HEK293 (cell line): ENCODE measurements around the gene MLEC.

ENCODE experiments used
- EGR2 ChIP-seq: fragments of 450-650 bp; formaldehyde crosslinking; IDR thresholded peaks from 2 replicates; pipeline ENCODE4 v1.5.1; 2016; ENCODE audit warnings: low read depth, missing biosample characterization, missing genetic modification characterization
- ELK4 ChIP-seq: IDR thresholded peaks from 2 replicates; pipeline ENCODE4 v1.6.1; 2011; ENCODE audit warnings: mild to moderate bottlenecking, low read depth, low read length, borderline replicate concordance
- KLF8 ChIP-seq: fragments of 450-650 bp; formaldehyde crosslinking; IDR thresholded peaks from 2 replicates; pipeline ENCODE4 v1.5.1; 2016; ENCODE audit warnings: missing biosample characterization, missing genetic modification characterization
- YY2 ChIP-seq: fragments of 450-650 bp; formaldehyde crosslinking; IDR thresholded peaks from 2 replicates; pipeline ENCODE4 v1.5.1; 2016; ENCODE audit warnings: missing biosample characterization, missing genetic modification characterization
- ZBTB7A ChIP-seq: fragments of 450-650 bp; formaldehyde crosslinking; IDR thresholded peaks from 2 replicates; pipeline ENCODE4 v1.5.1; 2016; ENCODE audit warnings: low read depth, missing biosample characterization, missing genetic modification characterization
- ZBTB8A ChIP-seq: fragments of 450-650 bp; formaldehyde crosslinking; IDR thresholded peaks from 2 replicates; pipeline ENCODE4 v1.5.1; 2016; ENCODE audit warnings: missing biosample characterization, missing genetic modification characterization
- ZFHX2 ChIP-seq: fragments of 450-650 bp; formaldehyde crosslinking; conservative IDR thresholded peaks from 2 replicates; pipeline ENCODE4 v1.5.1; 2016; ENCODE audit warnings: missing biosample characterization, missing genetic modification characterization
- ZNF112 ChIP-seq: fragments of 450-650 bp; formaldehyde crosslinking; IDR thresholded peaks from 2 replicates; pipeline ENCODE4 v1.5.0; 2017; ENCODE audit warnings: missing biosample characterization, missing genetic modification characterization
- ZNF133 ChIP-seq: fragments of 450-650 bp; formaldehyde crosslinking; IDR thresholded peaks from 2 replicates; pipeline ENCODE4 v1.5.1; 2016; ENCODE audit warnings: missing biosample characterization, missing genetic modification characterization
- ZNF169 ChIP-seq: fragments of 450-650 bp; formaldehyde crosslinking; IDR thresholded peaks from 2 replicates; pipeline ENCODE4 v1.5.1; 2016; ENCODE audit warnings: missing biosample characterization, missing genetic modification characterization
- ZNF214 ChIP-seq: fragments of 450-650 bp; formaldehyde crosslinking; IDR thresholded peaks from 2 replicates; pipeline ENCODE4 v1.5.1; 2017; ENCODE audit warnings: missing biosample characterization, mild to moderate bottlenecking, missing genetic modification characterization, borderline replicate concordance
- ZNF274 ChIP-seq, 2 experiments: fragments of 200-500 bp in 1 of 2; fragments of 450-650 bp in 1 of 2; sonication (Bioruptor generic) in 1 of 2; formaldehyde crosslinking in 1 of 2; IDR thresholded peaks; 2 replicates each; pipeline versions ENCODE4 v1.5.1 to v1.6.1; 2014 to 2016; ENCODE audit warnings: borderline replicate concordance in 1 of 2, inconsistent platforms in 1 of 2, low read length in 1 of 2, missing biosample characterization in 1 of 2, missing genetic modification characterization in 1 of 2
- ZNF530 ChIP-seq: fragments of 450-650 bp; formaldehyde crosslinking; IDR thresholded peaks from 2 replicates; pipeline ENCODE4 v1.5.1; 2016; ENCODE audit warnings: low read depth, missing biosample characterization, missing genetic modification characterization
- ZNF596 ChIP-seq: fragments of 450-650 bp; IDR thresholded peaks from 2 replicates; pipeline ENCODE4 v1.5.0; 2018; ENCODE audit warnings: missing biosample characterization, mild to moderate bottlenecking, missing genetic modification characterization, moderate library complexity
- ZNF624 ChIP-seq: fragments of 450-650 bp; formaldehyde crosslinking; IDR thresholded peaks from 2 replicates; pipeline ENCODE4 v1.5.1; 2017; ENCODE audit warnings: missing biosample characterization, missing genetic modification characterization
- ZNF626 ChIP-seq: fragments of 450-650 bp; sonication (Bioruptor Pico); formaldehyde crosslinking; IDR thresholded peaks from 2 replicates; pipeline ENCODE4 v1.5.1; 2018; ENCODE audit warnings: missing biosample characterization, missing genetic modification characterization, inconsistent platforms
- ZNF660 ChIP-seq: fragments of 450-650 bp; IDR thresholded peaks from 2 replicates; pipeline ENCODE4 v1.5.1; 2018; ENCODE audit warnings: missing biosample characterization, mild to moderate bottlenecking, missing genetic modification characterization
- ZNF707 ChIP-seq: fragments of 450-650 bp; formaldehyde crosslinking; IDR thresholded peaks from 2 replicates; pipeline ENCODE4 v1.5.1; 2016; ENCODE audit warnings: missing biosample characterization, missing genetic modification characterization
- ZNF777 ChIP-seq: fragments of 450-650 bp; formaldehyde crosslinking; IDR thresholded peaks from 2 replicates; pipeline ENCODE4 v1.5.1; 2017; ENCODE audit warnings: missing biosample characterization, missing genetic modification characterization, borderline replicate concordance
- ZNF830 ChIP-seq: fragments of 450-650 bp; IDR thresholded peaks from 2 replicates; pipeline ENCODE4 v1.5.0; 2018; ENCODE audit warnings: missing biosample characterization, missing genetic modification characterization, low read depth, mild to moderate bottlenecking, moderate library complexity
- ZSCAN30 ChIP-seq: fragments of 450-650 bp; IDR thresholded peaks from 2 replicates; pipeline ENCODE4 v1.5.1; 2018; ENCODE audit warnings: missing biosample characterization, mild to moderate bottlenecking, missing genetic modification characterization, moderate library complexity
- TF ChIP-seq, protein P1 (sequence below): fragments of 450-650 bp; formaldehyde crosslinking; IDR thresholded peaks from 2 replicates; pipeline ENCODE4 v1.5.0; 2017; ENCODE audit warnings: missing biosample characterization, missing genetic modification characterization, borderline replicate concordance
- TF ChIP-seq, protein P2 (sequence below): fragments of 450-650 bp; formaldehyde crosslinking; IDR thresholded peaks from 2 replicates; pipeline ENCODE4; 2016; ENCODE audit warnings: missing biosample characterization, missing genetic modification characterization
- TF ChIP-seq, protein P3 (sequence below): fragments of 450-650 bp; formaldehyde crosslinking; IDR thresholded peaks from 2 replicates; pipeline ENCODE4 v1.5.1; 2017; ENCODE audit warnings: missing biosample characterization, missing genetic modification characterization
- TF ChIP-seq, protein P4 (sequence below): fragments of 450-650 bp; formaldehyde crosslinking; IDR thresholded peaks from 2 replicates; pipeline ENCODE4 v1.5.1; 2016; ENCODE audit warnings: missing biosample characterization, missing genetic modification characterization
- TF ChIP-seq, protein P5 (sequence below): fragments of 450-650 bp; formaldehyde crosslinking; IDR thresholded peaks from 2 replicates; pipeline ENCODE4 v1.5.1; 2016; ENCODE audit warnings: missing biosample characterization, missing genetic modification characterization

MLEC gene

DNA sequence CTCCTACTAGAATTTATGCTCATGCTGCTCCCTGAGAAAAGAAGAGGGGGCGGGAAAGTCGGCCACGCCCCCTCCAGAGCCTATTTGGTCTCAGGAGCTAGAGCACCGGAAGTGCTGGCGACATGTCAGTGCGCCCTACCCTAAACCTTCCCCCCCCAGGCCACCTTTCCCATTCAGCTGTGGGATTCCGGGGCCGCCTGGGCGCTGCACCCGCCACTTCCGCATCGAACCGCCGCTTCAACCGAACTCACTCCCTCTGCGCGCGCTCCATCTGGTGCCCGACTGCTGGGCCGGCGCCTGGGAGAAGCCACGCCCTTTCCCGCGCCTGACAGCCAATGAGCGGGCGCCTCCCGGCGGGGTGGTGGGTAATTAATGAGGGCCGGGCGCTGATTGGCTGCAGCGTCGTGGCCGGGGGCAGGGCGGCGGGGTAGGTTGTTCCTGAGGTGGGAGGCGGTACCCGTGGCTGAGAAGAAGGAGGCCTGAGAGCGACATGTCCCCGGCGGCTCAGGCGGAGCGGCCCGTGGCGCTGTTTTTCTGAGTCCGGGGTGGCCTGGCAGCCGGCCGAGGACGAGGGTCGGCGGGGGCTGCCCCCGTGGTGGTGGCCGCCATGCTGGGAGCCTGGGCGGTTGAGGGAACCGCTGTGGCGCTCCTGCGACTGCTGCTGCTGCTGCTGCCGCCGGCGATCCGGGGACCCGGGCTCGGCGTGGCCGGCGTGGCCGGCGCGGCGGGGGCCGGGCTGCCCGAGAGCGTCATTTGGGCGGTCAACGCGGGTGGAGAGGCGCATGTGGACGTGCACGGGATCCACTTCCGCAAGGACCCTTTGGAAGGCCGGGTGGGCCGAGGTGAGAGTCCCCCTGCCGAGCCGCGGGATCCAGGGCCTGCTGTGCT lies at the start of gene MLEC (continued):
- peak; percentile 55; the same call in 1 of the 2 replicates for TF ChIP-seq ZNF596 (tag by site-specific recombination)
- 0 out of 2 replicates have a peak, but pooled peaks have one; percentile 29 for TF ChIP-seq ZNF624 (tag by site-specific recombination)
- TF ChIP-seq ZBTB8A (tag by site-specific recombination) = peak; percentile 63
- peak; percentile 54; the same call in 1 of the 2 replicates for TF ChIP-seq ZNF707
- TF ChIP-seq ZNF133 = no peak
- TF ChIP-seq, protein P1, sequence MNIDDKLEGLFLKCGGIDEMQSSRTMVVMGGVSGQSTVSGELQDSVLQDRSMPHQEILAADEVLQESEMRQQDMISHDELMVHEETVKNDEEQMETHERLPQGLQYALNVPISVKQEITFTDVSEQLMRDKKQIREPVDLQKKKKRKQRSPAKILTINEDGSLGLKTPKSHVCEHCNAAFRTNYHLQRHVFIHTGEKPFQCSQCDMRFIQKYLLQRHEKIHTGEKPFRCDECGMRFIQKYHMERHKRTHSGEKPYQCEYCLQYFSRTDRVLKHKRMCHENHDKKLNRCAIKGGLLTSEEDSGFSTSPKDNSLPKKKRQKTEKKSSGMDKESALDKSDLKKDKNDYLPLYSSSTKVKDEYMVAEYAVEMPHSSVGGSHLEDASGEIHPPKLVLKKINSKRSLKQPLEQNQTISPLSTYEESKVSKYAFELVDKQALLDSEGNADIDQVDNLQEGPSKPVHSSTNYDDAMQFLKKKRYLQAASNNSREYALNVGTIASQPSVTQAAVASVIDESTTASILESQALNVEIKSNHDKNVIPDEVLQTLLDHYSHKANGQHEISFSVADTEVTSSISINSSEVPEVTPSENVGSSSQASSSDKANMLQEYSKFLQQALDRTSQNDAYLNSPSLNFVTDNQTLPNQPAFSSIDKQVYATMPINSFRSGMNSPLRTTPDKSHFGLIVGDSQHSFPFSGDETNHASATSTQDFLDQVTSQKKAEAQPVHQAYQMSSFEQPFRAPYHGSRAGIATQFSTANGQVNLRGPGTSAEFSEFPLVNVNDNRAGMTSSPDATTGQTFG (tag by site-specific recombination) = no peak
- no peak for TF ChIP-seq ZNF112
- TF ChIP-seq, protein P2, sequence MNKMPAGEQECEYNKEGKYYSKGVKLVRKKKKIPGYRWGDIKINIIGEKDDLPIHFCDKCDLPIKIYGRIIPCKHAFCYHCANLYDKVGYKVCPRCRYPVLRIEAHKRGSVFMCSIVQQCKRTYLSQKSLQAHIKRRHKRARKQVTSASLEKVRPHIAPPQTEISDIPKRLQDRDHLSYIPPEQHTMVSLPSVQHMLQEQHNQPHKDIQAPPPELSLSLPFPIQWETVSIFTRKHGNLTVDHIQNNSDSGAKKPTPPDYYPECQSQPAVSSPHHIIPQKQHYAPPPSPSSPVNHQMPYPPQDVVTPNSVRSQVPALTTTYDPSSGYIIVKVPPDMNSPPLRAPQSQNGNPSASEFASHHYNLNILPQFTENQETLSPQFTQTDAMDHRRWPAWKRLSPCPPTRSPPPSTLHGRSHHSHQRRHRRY (tag by site-specific recombination) = no peak
- TF ChIP-seq ZNF777 = no peak
- TF ChIP-seq, protein P3, sequence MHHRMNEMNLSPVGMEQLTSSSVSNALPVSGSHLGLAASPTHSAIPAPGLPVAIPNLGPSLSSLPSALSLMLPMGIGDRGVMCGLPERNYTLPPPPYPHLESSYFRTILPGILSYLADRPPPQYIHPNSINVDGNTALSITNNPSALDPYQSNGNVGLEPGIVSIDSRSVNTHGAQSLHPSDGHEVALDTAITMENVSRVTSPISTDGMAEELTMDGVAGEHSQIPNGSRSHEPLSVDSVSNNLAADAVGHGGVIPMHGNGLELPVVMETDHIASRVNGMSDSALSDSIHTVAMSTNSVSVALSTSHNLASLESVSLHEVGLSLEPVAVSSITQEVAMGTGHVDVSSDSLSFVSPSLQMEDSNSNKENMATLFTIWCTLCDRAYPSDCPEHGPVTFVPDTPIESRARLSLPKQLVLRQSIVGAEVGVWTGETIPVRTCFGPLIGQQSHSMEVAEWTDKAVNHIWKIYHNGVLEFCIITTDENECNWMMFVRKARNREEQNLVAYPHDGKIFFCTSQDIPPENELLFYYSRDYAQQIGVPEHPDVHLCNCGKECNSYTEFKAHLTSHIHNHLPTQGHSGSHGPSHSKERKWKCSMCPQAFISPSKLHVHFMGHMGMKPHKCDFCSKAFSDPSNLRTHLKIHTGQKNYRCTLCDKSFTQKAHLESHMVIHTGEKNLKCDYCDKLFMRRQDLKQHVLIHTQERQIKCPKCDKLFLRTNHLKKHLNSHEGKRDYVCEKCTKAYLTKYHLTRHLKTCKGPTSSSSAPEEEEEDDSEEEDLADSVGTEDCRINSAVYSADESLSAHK (tag by site-specific recombination) = peak; percentile 59
- TF ChIP-seq KLF8 = peak; percentile 95
- TF ChIP-seq ZNF169 = no peak
- no peak for TF ChIP-seq ZNF274 (IDR thresholded peaks at IDR 0.05; ENCODE audit: low read length)
- no peak for TF ChIP-seq ZNF274 (tag by site-specific recombination; IDR thresholded peaks at IDR 0.05; ENCODE audit: borderline replicate concordance)
- no peak for TF ChIP-seq ZNF626 (tag by site-specific recombination)
- TF ChIP-seq, protein P4, sequence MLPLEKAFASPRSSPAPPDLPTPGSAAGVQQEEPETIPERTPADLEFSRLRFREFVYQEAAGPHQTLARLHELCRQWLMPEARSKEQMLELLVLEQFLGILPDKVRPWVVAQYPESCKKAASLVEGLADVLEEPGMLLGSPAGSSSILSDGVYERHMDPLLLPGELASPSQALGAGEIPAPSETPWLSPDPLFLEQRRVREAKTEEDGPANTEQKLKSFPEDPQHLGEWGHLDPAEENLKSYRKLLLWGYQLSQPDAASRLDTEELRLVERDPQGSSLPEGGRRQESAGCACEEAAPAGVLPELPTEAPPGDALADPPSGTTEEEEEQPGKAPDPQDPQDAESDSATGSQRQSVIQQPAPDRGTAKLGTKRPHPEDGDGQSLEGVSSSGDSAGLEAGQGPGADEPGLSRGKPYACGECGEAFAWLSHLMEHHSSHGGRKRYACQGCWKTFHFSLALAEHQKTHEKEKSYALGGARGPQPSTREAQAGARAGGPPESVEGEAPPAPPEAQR (tag by site-specific recombination) = no peak
- TF ChIP-seq, protein P5, sequence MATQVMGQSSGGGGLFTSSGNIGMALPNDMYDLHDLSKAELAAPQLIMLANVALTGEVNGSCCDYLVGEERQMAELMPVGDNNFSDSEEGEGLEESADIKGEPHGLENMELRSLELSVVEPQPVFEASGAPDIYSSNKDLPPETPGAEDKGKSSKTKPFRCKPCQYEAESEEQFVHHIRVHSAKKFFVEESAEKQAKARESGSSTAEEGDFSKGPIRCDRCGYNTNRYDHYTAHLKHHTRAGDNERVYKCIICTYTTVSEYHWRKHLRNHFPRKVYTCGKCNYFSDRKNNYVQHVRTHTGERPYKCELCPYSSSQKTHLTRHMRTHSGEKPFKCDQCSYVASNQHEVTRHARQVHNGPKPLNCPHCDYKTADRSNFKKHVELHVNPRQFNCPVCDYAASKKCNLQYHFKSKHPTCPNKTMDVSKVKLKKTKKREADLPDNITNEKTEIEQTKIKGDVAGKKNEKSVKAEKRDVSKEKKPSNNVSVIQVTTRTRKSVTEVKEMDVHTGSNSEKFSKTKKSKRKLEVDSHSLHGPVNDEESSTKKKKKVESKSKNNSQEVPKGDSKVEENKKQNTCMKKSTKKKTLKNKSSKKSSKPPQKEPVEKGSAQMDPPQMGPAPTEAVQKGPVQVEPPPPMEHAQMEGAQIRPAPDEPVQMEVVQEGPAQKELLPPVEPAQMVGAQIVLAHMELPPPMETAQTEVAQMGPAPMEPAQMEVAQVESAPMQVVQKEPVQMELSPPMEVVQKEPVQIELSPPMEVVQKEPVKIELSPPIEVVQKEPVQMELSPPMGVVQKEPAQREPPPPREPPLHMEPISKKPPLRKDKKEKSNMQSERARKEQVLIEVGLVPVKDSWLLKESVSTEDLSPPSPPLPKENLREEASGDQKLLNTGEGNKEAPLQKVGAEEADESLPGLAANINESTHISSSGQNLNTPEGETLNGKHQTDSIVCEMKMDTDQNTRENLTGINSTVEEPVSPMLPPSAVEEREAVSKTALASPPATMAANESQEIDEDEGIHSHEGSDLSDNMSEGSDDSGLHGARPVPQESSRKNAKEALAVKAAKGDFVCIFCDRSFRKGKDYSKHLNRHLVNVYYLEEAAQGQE (tag by site-specific recombination) = peak; percentile 66
- peak; percentile 97 for TF ChIP-seq ZSCAN30
- TF ChIP-seq ZNF530 (tag by site-specific recombination) = no peak
- TF ChIP-seq ZNF214 (tag by site-specific recombination) = no peak
- peak; percentile 96 for TF ChIP-seq ZNF660
- TF ChIP-seq ZNF830 (tag by site-specific recombination) = no peak
- no peak for TF ChIP-seq YY2 (tag by site-specific recombination)
- 0 out of 2 replicates have a peak, but pooled peaks have one; percentile 9 for TF ChIP-seq ZFHX2 (tag by site-specific recombination)
- no peak for TF ChIP-seq ELK4
- TF ChIP-seq ZBTB7A (tag by site-specific recombination) = peak; percentile 14; the same call in 1 of the 2 replicates
- TF ChIP-seq EGR2 (tag by site-specific recombination) = no peak; the same call in 1 of the 2 replicates
